HL-60 (cell line): Measurements from ENCODE around the gene CHCHD10.
A peak's percentile ranks its signal among the peaks of the same experiment; 100 is the strongest.

Experiments
- DNase-seq, 2 experiments: peaks; one replicate each; pipeline ENCODE4 v3.0.0-alpha.2; 2010 to 2020; ENCODE audit warnings: low read depth in 1 of 2, low spot score in 1 of 2
- H3K27ac ChIP-seq: fragments of 250-450 bp; sonication (Bioruptor Pico); replicated peaks from 2 replicates; pipeline ENCODE4 v1.5.1; 2020; ENCODE audit warnings: mild to moderate bottlenecking, moderate library complexity
- H3K27me3 ChIP-seq: fragments of 250-450 bp; sonication (Bioruptor Pico); 2 replicates; pipeline ENCODE4 v1.5.1; 2021; ENCODE audit warnings: mild to moderate bottlenecking, moderate library complexity; ENCODE audit not compliant: insufficient read depth, poor library complexity, severe bottlenecking
- H3K4me3 ChIP-seq: replicated peaks from 2 replicates; pipeline ENCODE4 v1.5.1; 2011; ENCODE audit warnings: mild to moderate bottlenecking, control low read depth, low read length; ENCODE audit not compliant: insufficient read depth
- CTCF ChIP-seq: IDR thresholded peaks from one replicate; pipeline ENCODE4 v1.5.1; 2011; ENCODE audit warnings: low read length, control low read depth, inconsistent platforms; ENCODE audit not compliant: insufficient read depth
- GABPA ChIP-seq: IDR thresholded peaks from 2 replicates; pipeline ENCODE4 v1.6.1; 2012; ENCODE audit warnings: low read depth
- POLR2AphosphoS5 ChIP-seq: IDR thresholded peaks from 2 replicates; pipeline ENCODE4 v1.6.1; 2012; ENCODE audit warnings: low read depth
- SPI1 ChIP-seq: IDR thresholded peaks from 2 replicates; pipeline ENCODE4 v1.6.1; 2012; ENCODE audit warnings: low read depth, mild to moderate bottlenecking, borderline replicate concordance
- TF ChIP-seq, protein P1 (sequence below): IDR thresholded peaks from 2 replicates; pipeline ENCODE4 v1.6.1; 2012; ENCODE audit warnings: low read depth; ENCODE audit not compliant: insufficient replicate concordance

CHCHD10 gene

GRCh38 chr22:23759566-23759965, 8.2 kb downstream of the CHCHD10 start:
- DNase-seq = no peak
- Histone ChIP-seq H3K4me3 (no peak overlapping the region), H3K27ac (no peak overlapping the region), H3K27me3 (no peaks in the 10 kb centered on the region)
- no peak for TF ChIP-seq SPI1
- no peak for TF ChIP-seq GABPA
- no peak for TF ChIP-seq CTCF
- TF ChIP-seq, protein P1, sequence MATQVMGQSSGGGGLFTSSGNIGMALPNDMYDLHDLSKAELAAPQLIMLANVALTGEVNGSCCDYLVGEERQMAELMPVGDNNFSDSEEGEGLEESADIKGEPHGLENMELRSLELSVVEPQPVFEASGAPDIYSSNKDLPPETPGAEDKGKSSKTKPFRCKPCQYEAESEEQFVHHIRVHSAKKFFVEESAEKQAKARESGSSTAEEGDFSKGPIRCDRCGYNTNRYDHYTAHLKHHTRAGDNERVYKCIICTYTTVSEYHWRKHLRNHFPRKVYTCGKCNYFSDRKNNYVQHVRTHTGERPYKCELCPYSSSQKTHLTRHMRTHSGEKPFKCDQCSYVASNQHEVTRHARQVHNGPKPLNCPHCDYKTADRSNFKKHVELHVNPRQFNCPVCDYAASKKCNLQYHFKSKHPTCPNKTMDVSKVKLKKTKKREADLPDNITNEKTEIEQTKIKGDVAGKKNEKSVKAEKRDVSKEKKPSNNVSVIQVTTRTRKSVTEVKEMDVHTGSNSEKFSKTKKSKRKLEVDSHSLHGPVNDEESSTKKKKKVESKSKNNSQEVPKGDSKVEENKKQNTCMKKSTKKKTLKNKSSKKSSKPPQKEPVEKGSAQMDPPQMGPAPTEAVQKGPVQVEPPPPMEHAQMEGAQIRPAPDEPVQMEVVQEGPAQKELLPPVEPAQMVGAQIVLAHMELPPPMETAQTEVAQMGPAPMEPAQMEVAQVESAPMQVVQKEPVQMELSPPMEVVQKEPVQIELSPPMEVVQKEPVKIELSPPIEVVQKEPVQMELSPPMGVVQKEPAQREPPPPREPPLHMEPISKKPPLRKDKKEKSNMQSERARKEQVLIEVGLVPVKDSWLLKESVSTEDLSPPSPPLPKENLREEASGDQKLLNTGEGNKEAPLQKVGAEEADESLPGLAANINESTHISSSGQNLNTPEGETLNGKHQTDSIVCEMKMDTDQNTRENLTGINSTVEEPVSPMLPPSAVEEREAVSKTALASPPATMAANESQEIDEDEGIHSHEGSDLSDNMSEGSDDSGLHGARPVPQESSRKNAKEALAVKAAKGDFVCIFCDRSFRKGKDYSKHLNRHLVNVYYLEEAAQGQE = no peak
- TF ChIP-seq POLR2AphosphoS5 = no peak

- peak in 1 of 2 experiments; percentile 16 for DNase-seq
- TF ChIP-seq CTCF (no peak), SPI1 (peak; percentile 18; the same call in 1 of the 2 replicates), POLR2AphosphoS5 (no peak)
- no peak overlapping the region for H3K4me3 ChIP-seq
- no peak overlapping the region for H3K27ac ChIP-seq
- no peaks in the 10 kb centered on the region for H3K27me3 ChIP-seq
These were observed 10.9 kb downstream of the CHCHD10 start for GRCh38 chr22:23756891-23757290.

DNA sequence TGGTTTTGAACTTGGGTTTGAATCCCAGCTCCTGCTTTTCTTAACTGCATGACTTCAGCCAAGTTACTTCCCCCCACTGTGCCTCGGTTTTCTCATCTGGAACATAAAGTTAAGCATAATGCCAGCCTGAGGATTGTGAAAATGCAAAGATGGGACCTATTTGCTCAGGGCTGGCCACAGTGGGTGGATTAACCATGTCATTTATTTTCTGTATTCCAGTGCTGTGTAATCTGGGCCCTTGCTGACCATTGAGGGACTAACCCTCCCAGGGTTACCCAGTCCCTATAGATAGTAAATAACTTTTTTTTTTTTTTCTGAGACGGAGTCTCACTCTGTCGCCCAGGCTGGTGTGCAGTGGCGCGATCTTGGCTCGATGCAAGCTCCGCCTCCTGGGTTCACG, 12.1 kb downstream of the CHCHD10 start:
- no peak for TF ChIP-seq SPI1
- TF ChIP-seq CTCF = no peak
- no peak for TF ChIP-seq GABPA
- TF ChIP-seq, protein P1 = no peak
- TF ChIP-seq POLR2AphosphoS5 = no peak
- no peaks in the 10 kb centered on the region for H3K27me3 ChIP-seq
- H3K4me3 ChIP-seq = no peak overlapping the region
- no peak for DNase-seq
- H3K27ac ChIP-seq = no peak overlapping the region

DNA sequence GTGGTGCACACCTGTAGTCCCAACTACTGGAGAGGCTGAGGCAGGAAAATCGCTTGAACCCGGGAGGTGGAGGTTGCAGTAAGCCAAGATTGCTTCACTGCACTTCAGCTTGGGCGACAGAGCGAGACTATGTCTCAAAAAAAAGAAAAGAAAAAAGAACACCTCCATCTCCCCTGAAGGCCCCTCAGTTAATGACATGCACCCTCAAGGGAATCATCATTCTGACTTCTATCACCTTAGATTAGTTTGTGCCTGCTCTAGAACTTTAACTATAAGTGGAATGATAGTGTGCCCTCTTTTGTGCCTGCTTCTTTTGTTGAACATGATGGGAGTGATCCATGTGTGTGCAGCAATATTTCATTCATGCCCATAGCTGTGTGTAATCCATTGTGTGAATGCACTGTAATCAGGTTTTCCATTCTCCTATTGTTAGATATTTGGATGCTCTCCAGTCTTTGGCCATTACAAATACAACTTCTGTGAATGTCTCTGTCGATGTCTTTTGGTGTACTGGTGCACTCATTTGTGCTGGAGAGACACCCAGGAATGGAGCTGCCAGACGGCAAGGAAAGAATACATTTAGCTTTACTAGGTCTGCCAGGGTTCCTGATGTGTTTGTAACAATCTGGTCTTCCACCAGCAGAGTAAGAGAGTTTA, 12.7 kb downstream of the CHCHD10 start:
- TF ChIP-seq POLR2AphosphoS5 (no peak), SPI1 (no peak), GABPA (no peak), CTCF (no peak)
- TF ChIP-seq, protein P1 = no peak
- H3K27me3 ChIP-seq = no peaks in the 10 kb centered on the region
- no peak overlapping the region for H3K4me3 ChIP-seq
- no peak for DNase-seq
- H3K27ac ChIP-seq = no peak overlapping the region
